NCI-H510A (cell line): ENCODE results near the gene NPB.

Source experiments
- DNase-seq: peaks from one replicate; lab custom pipeline; 2025; lab: John Stamatoyannopoulos, UW

Gene NPB

DNA sequence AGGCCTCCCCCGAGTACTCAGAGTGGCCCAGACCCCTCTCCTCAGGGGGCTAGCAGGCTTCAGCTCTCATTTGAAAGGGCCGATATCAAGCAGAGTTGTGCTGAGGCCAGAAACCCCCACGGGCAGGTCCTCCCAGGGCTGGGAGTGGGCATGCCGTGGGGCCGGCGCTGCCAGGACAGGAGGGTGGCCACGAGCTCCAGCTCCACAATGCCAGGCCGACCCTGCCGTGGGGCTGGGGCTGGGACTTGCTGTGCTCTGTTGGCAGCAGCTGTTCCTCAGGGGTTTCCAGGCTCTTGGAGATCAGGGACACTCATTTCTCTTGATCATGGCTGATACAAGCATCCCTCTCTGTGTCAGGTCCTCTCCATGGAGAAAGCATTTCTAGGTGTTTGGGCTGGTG, 3.2 kb upstream of the NPB start:
- DNase-seq: no peak

DNA sequence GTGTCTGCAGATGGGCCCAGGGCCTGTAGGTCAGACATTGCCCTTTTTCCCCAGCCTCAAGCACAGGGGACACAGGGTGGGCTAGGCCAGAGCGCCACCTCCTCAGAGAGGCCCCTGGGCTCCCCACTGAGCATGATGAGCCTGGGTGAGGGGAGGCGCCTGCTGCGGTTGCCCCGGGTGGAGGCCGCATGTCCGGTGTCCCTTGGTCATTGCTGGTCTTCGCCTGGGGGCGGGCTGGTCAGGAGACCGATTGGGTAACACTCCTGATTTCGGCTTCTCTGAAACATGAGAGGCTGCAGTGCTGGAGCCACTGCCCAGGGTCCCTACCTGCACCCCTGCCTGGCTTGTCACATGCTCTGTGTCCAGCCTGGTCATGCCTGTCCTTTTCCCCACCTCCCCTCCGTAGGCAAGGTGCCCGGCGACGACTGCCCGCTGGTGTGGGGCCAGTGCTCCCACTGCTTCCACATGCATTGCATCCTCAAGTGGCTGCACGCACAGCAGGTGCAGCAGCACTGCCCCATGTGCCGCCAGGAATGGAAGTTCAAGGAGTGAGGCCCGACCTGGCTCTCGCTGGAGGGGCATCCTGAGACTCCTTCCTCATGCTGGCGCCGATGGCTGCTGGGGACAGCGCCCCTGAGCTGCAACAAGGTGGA, 2.4 kb upstream of the NPB start:
- DNase-seq: no peak

DNA sequence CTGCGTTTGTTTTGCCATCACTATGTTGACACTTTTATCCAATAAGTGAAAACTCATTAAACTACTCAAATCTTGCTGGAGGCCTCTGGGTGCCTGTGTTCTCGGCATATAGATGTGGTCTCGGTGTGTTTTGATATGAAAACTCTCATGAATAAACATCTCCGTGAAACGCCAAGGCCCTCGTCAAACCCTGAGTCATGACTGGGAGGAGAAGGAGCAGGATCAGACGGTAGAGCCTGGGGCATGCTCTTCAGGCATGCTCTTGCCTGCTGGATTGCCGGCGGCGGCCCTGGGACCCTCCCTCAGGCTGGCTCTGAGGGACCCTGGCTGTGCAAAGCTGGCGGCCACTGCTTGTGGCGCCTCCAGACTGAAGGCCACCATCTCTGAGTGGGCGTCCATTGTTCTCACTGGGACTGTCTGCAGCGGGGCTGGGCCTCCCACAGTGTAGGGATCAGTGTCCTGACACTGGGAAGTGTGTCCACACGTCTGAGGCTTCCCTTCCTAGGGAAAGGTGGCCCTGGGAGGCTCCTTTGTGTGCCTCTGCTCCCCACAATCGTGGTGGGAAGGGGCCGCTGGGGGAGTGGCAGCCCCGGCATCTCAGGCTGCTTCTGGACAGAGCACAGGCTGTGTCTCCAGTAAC, 1.7 kb upstream of the NPB start:
- DNase-seq: no peak

DNA sequence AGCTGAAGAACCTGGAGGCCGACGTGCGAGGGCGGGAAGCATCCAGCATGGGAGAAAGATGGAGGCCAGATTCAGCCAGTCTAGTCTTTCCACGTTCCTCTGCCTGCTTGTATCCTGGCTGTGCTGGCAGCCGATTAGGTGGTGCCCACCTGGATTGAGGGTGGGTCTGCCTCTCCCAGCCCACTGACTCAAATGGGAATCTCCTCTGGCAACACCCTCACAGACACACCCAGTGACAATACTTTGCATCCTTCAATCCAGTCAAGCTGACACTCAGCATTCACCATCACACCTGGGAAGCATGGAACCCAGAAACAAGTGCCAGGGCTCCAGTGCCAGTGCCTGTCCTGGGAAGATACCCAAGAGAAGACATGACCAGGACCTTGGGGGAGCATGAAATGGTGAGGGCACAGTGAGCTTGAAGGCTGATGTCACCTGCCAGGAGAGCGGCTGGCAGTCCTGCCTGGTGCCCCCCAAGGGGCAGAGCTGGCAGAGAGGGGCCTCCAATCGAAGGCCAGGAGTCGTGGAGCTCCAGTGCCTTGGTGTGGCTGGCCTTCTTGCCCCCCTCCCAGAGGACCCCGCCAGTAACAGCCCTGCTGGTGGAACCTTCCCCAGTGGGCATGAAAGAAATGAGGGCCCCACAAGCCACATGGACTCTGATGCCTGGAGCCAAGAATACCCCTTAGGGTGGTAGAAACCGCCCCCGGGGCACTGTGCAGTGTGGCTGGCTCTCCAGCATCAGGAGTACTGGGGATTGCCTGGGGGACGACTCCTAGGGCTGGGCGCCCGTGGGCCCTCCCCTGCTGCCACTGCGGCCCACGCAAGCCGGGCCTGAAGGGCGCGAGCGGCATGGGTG, 643 bp upstream of the NPB start:
- no peak for DNase-seq

DNA sequence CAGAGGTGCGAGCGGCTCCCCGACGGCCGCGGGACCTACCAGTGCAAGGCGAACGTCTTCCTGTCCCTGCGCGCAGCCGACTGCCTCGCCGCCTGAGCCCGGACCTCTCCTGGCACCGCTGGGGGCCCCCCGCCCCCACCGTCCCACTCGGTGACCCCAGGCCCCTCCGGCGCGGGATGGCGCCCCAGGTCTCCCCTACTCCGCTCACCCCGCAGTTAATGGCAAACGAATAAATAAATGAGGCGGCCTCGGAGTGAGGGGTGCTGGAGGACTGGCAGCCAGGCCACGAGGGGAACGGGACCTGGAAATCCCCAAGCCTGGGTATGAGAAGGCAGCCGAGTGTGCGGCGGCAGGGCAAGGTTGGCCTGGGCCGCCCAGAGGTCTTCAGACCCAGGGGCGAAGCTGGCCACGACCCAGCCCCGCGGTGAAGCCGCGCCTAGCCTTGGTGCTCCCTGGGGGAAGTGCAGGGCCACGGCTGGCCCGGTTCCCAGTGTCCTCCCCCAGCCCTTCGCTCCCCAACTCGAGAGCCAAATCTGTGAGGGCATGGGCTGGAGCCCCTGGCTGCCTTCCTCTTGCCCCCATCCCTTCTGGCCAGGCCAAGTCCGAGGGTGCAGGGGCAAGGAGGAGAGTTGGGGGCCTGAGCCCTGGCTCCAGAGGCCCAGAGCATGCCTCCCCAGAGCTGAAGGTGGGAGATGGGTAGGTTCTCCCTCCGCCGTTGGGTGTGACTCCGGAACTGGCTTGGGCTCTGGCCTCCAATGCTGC, 796 bp downstream of the NPB start:
- DNase-seq: no peak

DNA sequence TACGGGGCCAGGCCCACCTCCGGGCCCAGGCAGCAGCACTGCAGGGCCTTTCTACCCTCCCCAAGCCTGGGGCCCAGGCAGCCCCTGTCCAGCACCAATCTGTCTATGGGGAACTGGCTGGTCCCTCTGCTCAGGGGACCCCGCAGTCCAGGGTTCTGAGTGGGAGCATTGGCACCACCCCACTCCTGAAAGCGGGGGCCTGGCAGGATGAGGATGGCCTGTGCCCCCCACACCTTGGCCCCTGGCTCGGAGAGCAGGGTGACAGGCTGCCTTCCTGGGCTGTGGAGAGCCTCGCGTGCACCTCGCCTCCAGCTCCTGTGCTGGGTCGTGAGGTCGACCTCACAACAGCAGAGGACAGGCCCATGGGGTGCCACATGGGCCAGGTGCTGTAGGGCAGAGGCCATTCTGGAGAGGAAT, 1.4 kb downstream of the NPB start:
- no peak for DNase-seq

DNA sequence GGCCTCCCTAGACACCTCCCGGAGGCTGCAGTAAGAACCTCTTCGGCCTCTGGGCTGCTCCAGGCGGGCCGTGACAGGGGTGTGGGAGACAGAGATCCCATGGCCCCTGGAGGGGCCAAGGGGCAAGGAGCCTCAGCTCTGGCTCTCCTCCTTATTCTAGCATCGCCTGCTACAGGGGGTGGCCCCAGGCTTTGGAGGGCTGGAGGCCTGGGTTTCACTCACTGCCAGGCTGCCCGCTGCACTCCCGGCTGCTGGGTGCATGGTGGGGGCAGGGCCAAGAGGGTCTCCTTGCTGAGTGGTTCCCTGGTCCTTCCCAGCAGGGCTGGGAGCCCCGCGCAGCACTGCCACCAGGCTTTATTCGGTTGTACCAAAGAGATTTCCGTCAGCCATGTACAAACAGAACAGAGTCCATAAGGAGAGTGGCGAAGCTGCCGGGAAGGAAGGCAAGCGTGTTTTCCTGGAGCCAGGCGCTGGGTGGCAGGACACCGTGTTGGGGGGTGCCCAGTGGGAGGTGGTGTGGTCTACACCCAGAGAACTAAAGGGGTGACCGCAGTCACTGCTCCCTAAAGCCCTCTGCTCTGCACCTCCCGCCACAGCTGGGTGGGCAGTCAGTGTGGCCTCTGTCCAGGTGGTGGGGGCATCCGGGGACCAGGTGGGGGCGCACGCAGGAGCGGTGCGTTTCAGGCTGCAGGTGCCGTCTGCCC, 2.0 kb downstream of the NPB start:
- no peak for DNase-seq

DNA sequence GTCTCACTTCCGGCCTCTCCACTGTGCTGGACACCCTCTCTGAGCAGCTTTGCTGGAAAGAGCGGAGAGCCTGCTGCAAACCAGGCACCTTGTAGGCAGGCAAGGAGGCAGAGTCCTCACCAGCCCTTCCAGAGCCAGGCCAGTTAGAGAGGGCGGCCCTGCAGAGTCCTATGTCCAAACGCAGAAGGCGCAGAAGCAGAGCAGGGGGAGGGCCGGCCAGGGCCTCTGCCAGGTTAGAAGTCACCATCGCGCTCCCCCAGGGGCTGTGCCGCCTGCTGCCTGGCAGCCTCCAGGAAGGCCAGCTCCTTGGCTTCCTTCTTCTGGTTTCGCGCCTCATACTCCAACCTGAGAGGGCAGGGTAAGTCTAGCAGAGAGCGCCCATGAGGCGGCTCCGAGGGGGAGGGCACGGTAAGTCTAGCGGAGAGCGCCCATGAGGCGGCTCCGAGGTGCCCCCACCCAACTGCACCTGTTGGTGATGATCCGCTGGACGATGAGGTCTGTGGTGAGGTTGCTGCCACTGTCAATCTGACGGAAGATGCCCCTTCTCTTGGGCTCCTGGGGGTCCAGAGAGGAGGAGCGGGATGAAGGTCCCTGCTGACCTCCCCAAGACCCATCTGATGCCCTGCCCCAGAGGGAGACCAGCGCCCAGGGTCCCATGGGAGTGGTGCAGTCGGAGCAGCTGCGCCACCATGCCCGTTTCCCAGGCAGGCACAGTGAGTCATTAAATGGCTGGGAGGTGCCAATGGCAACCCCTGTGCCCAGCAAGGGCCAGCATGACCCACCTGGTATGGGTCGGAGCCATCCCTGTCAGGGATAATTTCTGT, 2.8 kb downstream of the NPB start:
- no peak for DNase-seq

DNA sequence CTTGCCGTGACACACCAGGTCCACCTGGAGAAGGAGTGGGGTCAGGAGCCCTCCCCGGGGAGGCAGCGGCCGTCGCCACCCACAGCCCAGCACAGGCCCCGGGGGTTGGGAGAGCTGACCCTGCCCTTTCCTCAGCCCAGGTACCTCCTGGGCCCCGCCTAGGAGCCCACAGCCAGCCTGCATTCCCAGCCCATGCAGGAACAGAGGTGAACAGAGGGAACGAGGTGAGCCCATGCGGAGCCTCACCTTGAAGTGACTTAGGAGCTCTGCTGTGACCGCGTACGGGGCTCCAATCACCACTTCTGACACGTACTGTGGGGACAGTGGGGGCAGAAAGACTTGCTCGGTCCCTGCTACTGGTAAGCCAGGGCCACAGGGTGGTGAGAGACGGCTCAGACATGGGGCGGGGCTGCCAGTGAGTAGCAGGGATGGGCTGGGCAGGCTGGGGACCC, 3.4 kb downstream of the NPB start:
- no peak for DNase-seq

DNA sequence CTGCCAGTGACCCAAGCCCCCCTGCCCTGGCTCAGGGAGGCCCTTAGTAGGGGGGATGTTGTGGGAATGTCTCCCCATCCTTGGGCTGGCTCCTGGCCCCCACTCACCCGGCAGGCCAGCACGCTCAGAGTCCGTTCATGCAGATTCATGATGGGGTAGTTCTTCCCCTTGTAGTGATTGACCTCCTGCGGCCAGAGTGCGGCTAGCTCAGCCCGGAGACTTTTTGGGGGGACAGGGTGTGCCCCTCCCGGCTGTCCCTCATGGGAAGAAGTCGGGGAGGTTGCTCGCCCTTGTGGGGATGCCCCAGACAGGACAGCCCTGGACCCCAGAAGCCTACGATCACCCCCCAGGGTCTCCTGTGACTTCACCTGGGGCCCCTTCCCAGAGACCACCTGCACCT, 4.0 kb downstream of the NPB start:
- DNase-seq: no peak

DNA sequence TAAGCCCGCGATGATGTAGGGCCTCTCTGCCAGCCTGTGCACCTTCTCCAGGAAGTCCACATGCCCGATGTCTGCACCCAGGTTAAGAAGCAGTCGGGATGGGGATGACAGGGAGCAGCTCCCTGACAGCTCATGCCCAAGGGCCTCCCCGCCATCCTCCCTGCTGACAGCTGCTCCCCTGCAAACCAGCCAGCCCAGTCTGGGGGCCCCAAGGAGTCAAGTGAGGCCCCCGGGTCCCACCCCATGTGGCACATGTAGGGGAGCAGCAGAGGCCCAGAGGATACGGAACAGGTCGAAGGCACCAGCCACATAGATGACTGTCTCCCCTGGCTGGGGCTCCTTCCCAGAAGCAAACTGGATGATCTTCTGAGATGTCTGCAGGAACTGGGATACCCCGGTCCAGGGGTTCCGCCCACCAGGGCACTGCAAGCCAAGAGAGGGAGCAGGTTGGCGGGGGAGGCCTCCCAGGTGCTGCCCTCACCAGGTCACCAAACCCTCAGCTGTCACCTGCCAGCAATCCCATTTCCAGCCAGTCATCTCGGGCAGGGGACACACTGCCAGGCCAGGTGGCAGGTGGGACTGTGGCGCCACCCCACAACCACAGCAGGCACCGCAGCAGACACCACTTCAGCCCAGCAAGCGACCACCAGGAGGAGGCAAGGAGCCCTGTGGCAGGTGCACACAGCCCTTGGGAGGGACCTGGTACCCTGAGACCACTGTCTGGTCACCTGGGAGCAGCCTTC, 4.6 kb downstream of the NPB start:
- DNase-seq: no peak

DNA sequence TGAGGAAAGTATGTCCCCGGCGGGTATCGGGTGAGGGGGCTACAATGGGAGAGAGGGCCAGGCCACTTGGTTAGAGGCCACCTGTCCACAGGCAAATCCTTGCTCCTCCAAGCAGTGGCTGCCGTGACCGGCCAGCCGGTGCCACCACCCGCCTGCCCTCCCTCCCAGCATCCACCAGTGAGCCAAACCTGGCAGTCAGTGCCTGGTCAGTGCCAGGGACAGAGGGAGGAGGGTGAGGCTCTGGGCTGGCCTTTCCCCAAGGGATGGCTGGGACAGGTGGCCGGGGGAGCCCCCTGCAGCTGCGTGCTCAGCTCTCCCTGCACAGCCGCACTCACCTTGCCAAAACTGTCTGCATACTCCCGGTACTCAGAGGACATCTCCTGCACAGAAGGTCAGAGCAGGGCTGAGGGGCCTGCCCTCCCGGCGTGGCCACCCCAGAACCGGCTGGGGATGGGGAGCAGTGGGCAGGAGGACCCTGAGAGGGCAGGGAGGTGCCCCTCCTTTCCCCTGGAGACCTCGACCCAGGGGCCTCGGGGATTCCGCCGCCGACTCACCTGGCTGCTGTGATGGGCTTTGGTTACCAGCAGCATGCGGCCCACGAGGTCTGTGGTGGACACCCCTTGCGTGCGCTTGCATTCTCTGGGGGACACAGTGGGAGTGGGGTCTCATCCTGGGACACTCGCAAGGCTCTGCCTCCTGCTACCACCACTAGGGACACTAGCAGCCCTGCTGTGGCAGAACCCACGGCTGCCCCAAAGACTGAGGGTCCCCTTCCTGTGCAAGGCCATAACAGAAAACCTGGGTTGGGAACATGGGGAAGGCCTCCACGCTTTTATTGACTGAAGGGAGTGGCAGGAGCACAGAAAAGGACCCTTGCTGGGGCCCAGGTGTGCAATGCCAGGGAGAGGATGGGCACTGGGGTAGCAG, 5.4 kb downstream of the NPB start:
- no peak for DNase-seq

DNA sequence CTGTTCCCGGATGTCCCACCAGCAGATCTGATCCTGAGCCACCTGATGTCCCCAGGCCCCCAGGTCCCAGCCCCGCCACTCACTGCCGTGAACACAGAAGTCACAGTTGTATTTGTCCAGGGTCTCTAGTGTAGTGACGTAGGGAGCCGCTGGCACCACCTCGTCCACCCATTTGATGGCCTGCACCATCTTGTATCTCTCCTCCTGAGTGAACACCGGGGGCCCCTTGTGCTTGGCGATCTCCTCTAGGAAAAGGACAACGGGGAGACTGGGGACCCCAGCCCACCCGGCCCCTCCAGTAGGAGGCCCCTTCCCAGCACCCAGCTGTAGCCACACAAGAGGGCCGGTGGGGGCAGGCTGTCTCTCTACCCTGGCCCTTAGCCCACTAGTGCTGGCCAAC, 6.8 kb downstream of the NPB start:
- DNase-seq: no peak

DNA sequence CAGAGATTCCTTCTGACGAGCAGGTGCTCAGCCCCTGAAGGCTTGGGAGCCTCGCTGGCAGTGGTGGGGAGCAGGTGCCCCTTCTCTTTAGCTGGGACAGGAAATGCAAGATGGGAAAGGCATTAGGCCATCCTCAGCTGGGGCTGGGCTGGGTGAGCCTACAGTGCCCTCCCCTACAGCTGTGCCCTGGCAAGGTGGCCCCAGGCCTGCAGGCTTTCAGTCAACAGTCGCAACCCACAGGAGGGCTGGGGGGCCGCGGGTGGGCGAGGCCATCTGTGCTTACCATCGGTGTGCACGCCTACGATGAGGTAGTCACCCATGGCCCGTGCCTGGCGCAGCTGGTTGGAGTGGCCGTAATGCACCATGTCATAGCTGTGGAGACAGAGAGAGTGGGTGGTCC, 7.2 kb downstream of the NPB start:
- no peak for DNase-seq

DNA sequence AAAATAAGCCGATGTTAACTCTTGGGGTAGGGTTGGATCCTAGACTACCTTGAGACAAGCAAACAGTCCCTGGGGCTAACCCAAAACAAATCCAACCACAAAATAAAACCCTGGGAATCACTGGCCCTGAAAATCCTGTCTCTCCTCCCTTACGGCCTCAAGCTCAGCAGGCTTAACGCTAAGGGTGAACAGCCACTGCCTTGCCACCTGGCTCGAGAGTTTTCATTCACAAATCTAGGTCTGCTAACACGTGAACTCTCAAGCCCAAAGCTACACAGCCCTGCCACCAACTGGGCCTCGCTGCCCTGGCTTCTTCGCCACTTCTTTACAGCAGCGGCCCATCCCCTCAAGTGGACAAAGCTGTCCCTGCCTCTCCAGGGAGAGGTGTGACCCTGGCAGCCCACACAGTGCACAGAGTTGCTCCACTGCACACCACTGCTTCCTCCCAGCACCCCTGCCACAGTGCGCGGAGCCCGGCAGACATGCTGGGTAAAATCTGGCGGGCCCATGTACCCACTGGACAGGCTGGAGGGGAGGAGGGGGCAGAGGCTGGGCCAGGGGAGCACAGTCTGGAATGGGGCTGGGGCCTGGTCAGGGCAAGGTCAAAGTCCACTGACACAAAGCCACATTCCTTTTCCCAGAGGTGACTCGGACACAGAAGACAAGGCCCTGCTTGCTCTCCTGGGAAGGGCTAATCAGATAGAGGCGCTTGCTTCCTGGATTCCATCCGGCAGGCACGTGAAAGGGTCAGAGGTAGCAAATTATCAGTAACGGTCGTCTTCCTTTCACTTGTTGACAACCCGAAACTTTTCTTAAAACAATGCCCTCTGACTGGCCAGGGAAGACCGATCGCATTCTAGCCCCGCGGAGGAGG, 8.2 kb downstream of the NPB start:
- no peak for DNase-seq

DNA sequence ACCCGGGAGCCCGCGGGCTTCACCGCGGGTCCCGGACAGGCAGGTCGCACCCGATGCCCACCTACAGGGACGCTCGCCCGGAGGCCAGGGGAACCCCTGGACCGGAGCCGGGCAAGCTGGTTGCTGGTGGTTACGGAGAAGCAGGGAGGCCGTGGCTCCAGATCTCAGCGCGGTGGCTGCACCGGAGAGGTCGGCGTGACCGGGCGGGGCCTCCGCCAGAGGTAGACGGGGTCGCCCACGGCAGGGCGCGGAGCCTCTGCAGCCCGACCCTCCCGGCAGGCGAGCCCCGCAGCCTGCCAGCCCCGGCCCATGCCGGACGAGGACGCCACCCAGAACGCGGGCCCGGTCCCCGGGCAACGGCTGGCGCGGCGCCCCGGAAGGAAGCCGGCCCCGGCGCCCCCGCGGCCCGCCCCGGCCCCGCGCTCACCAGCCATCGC, 8.8 kb downstream of the NPB start:
- no peak for DNase-seq

DNA sequence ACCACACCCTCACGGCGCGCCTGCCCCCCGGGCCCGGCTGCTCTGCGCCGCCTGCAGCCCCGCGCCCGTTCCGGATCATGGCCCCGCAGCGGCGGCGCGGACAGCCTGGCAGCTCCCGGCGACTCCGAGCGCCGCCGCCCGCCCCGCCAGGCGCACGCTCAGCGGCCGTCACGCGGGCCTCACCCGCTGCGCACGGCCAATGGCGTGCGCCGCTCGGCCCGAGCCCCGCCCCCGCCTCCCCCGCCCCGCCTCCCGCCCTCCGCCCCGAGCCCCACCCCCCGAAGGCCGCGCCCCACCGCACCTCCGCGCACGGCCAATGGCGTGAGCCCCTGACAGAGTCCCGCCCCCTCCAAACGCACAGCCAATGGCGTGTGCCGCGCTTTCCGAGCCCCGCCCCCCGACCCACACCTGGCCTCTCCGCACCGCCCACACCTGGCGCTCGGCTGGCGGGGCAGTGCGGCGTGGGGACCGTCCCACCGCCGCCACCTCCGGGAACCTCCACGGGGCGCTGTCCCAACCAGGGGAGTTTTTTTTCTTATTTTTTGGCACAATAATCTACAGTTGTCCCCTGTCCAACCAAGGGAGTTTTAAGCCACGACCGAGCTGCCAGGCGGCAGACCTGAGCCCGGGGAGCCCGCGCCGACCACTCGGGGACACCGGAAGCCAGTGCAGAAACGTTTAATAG, 9.4 kb downstream of the NPB start, which contains the start of gene PCYT2:
PCYT2 (minus strand) TSS at position 123 of the 685 bp plus-strand sequence; CDS start at position 79, 44 bp downstream.
- DNase-seq: peak; percentile 91
